ENCODE data around the gene OR12D3.

Gene OR12D3

GRCh38 chr6:29336269-29336668 lies 38.8 kb downstream of the OR12D3 start:
- ATAC-seq: no peak
- TF ChIP-seq BACH2 (CRISPR knock-in tag; IDR thresholded peaks at IDR 0.05; ENCODE audit: borderline replicate concordance) (no peak), TSHZ2 (CRISPR knock-in tag; IDR thresholded peaks at IDR 0.05) (no peak), ISL1 (CRISPR knock-in tag; IDR thresholded peaks at IDR 0.05) (no peak), SNAI2 (CRISPR knock-in tag; IDR thresholded peaks at IDR 0.05) (no peak), OSR1 (CRISPR knock-in tag; IDR thresholded peaks at IDR 0.05) (no peak), TCF4 (CRISPR knock-in tag; IDR thresholded peaks at IDR 0.05; ENCODE audit: borderline replicate concordance) (no peak)
- TF ChIP-seq, protein P1, sequence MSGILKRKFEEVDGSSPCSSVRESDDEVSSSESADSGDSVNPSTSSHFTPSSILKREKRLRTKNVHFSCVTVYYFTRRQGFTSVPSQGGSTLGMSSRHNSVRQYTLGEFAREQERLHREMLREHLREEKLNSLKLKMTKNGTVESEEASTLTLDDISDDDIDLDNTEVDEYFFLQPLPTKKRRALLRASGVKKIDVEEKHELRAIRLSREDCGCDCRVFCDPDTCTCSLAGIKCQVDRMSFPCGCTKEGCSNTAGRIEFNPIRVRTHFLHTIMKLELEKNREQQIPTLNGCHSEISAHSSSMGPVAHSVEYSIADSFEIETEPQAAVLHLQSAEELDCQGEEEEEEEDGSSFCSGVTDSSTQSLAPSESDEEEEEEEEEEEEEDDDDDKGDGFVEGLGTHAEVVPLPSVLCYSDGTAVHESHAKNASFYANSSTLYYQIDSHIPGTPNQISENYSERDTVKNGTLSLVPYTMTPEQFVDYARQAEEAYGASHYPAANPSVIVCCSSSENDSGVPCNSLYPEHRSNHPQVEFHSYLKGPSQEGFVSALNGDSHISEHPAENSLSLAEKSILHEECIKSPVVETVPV (CRISPR knock-in tag; IDR thresholded peaks at IDR 0.05): no peak
- TF ChIP-seq, protein P2, sequence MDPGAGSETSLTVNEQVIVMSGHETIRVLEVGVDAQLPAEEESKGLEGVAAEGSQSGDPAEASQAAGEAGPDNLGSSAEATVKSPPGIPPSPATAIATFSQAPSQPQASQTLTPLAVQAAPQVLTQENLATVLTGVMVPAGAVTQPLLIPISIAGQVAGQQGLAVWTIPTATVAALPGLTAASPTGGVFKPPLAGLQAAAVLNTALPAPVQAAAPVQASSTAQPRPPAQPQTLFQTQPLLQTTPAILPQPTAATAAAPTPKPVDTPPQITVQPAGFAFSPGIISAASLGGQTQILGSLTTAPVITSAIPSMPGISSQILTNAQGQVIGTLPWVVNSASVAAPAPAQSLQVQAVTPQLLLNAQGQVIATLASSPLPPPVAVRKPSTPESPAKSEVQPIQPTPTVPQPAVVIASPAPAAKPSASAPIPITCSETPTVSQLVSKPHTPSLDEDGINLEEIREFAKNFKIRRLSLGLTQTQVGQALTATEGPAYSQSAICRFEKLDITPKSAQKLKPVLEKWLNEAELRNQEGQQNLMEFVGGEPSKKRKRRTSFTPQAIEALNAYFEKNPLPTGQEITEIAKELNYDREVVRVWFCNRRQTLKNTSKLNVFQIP (CRISPR knock-in tag; IDR thresholded peaks at IDR 0.05; ENCODE audit: borderline replicate concordance, low read depth): no peak

DNA sequence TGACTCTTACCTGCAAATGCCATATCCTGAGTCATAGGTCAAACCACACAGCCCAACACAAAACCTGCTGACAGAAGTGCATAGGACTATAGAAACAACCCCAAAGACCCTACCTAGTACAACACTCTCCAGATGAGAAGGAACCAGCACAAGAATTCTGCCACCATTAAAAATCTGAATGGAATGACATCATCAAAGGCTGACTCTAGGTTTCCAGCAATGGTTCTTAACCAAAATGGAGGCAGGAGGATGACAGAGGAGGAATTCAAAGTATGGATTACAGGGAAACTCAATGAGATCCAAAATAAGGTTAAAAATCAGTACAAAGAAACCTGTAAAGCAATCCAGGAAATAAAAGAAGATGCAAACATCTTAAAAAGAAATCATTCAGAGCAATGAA lies 42.4 kb downstream of the OR12D3 start:
- no peak for ATAC-seq
- no peak for TF ChIP-seq ISL1 (CRISPR knock-in tag; IDR thresholded peaks at IDR 0.05)
- no peak for TF ChIP-seq TOX (CRISPR knock-in tag; IDR thresholded peaks at IDR 0.05; ENCODE audit: borderline replicate concordance)
- no peak for TF ChIP-seq ZNF8 (CRISPR knock-in tag; IDR thresholded peaks at IDR 0.05)
- TF ChIP-seq, protein P3, sequence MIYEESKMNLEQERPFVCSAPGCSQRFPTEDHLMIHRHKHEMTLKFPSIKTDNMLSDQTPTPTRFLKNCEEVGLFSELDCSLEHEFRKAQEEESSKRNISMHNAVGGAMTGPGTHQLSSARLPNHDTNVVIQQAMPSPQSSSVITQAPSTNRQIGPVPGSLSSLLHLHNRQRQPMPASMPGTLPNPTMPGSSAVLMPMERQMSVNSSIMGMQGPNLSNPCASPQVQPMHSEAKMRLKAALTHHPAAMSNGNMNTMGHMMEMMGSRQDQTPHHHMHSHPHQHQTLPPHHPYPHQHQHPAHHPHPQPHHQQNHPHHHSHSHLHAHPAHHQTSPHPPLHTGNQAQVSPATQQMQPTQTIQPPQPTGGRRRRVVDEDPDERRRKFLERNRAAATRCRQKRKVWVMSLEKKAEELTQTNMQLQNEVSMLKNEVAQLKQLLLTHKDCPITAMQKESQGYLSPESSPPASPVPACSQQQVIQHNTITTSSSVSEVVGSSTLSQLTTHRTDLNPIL (CRISPR knock-in tag; IDR thresholded peaks at IDR 0.05; ENCODE audit: low read depth): no peak
- no peak for TF ChIP-seq CSDC2 (CRISPR knock-in tag; IDR thresholded peaks at IDR 0.05)
- no peak for TF ChIP-seq BACH2 (CRISPR knock-in tag; IDR thresholded peaks at IDR 0.05; ENCODE audit: borderline replicate concordance)
- no peak for TF ChIP-seq ZFP30 (CRISPR knock-in tag; IDR thresholded peaks at IDR 0.05)
- no peak for TF ChIP-seq GLIS3 (CRISPR knock-in tag; IDR thresholded peaks at IDR 0.05)

- no peak for TF ChIP-seq ARNTL (CRISPR knock-in tag; IDR thresholded peaks at IDR 0.05; ENCODE audit: borderline replicate concordance, low read depth)
- no peak for TF ChIP-seq ESRRG (CRISPR knock-in tag; IDR thresholded peaks at IDR 0.05)
- TF ChIP-seq ZNF8 (CRISPR knock-in tag; IDR thresholded peaks at IDR 0.05): no peak
- TF ChIP-seq OSR1 (CRISPR knock-in tag; IDR thresholded peaks at IDR 0.05): no peak
- no peak for TF ChIP-seq ZFP3 (CRISPR knock-in tag; IDR thresholded peaks at IDR 0.05)
- no peak for TF ChIP-seq CSDC2 (CRISPR knock-in tag; IDR thresholded peaks at IDR 0.05)
- TF ChIP-seq, protein P2 (CRISPR knock-in tag; IDR thresholded peaks at IDR 0.05; ENCODE audit: borderline replicate concordance, low read depth): no peak
- TF ChIP-seq TOX (CRISPR knock-in tag; IDR thresholded peaks at IDR 0.05; ENCODE audit: borderline replicate concordance): no peak
- no peak for TF ChIP-seq GLIS3 (CRISPR knock-in tag; IDR thresholded peaks at IDR 0.05)
- TF ChIP-seq PATZ1 (CRISPR knock-in tag; IDR thresholded peaks at IDR 0.05; ENCODE audit: borderline replicate concordance): no peak
- TF ChIP-seq BACH2 (CRISPR knock-in tag; IDR thresholded peaks at IDR 0.05; ENCODE audit: borderline replicate concordance): no peak
- TF ChIP-seq, protein P1 (CRISPR knock-in tag; IDR thresholded peaks at IDR 0.05): no peak
- no peak for TF ChIP-seq SNAI2 (CRISPR knock-in tag; IDR thresholded peaks at IDR 0.05)
- TF ChIP-seq ZC3H10 (CRISPR knock-in tag; IDR thresholded peaks at IDR 0.05): no peak
- TF ChIP-seq TCF4 (CRISPR knock-in tag; IDR thresholded peaks at IDR 0.05; ENCODE audit: borderline replicate concordance): no peak
- no peak for TF ChIP-seq ISL1 (CRISPR knock-in tag; IDR thresholded peaks at IDR 0.05)
- TF ChIP-seq PPARA (CRISPR knock-in tag; IDR thresholded peaks at IDR 0.05; ENCODE audit: borderline replicate concordance): no peak
- no peak for TF ChIP-seq RARB (CRISPR knock-in tag; IDR thresholded peaks at IDR 0.05)
- no peak for ATAC-seq
Observed at GRCh38 chr6:29325777-29326176, 49.3 kb downstream of the OR12D3 start.

Measured in SK-N-SH treated with all-trans-retinoic acid at 6 μM for 48 hours (cell line).